NCI-H82 (cell line): ENCODE data around the gene CALHM1.
A peak's percentile ranks its signal among the peaks of the same experiment; 100 is the strongest.
"Not testable (repeated sequence)": the region's sequence is repeated elsewhere in the genome, so short reads cannot be mapped to it uniquely, and the experiment has no call there.

Experiments used
- DNase-seq: peaks from one replicate; lab custom pipeline; 2025; lab: John Stamatoyannopoulos, UW

Gene CALHM1

GRCh38 chr10:103429647-103430046 lies 29.1 kb downstream of the CALHM1 start:
- DNase-seq, result no peak

- no peak for DNase-seq
These were observed 29.6 kb downstream of the CALHM1 start for GRCh38 chr10:103428989-103429643.

GRCh38 chr10:103427866-103428265 lies 30.8 kb downstream of the CALHM1 start:
- DNase-seq, result peak; percentile 24

GRCh38 chr10:103423748-103424147 lies 35.0 kb downstream of the CALHM1 start:
- DNase-seq, result no peak

GRCh38 chr10:103419101-103419500 lies 39.6 kb downstream of the CALHM1 start:
- DNase-seq, result no peak

- no peak for DNase-seq
These were observed 41.1 kb downstream of the CALHM1 start for GRCh38 chr10:103417601-103418000.

GRCh38 chr10:103417148-103417469 lies 41.6 kb downstream of the CALHM1 start:
- not testable (repeated sequence) for DNase-seq

- DNase-seq, result peak; percentile 63
These were observed 42.1 kb downstream of the CALHM1 start for GRCh38 chr10:103416436-103417147.

GRCh38 chr10:103415581-103415980 lies 43.1 kb downstream of the CALHM1 start:
- DNase-seq, result no peak

- DNase-seq, result no peak
These were observed 45.1 kb downstream of the CALHM1 start for GRCh38 chr10:103413564-103413963.
